Measurements from ENCODE around the gene RDM1. TPM values are rescaled to one million over a fixed set of nuclear protein-coding genes. Genes with fewer than 3 reads are reported as not detected.

Gene RDM1
- polyA plus RNA-seq, 3 donors: not detected

GRCh38 chr17:35879773-35880654 is 50.6 kb downstream of the RDM1 start, which contains the start of gene CCL5:
CCL5 (minus strand) TSS chr17:35880360.
- H3K36me3 ChIP-seq (replicated peaks in 1 of 2; ENCODE audit: control insufficient read depth in 1 of 2, insufficient read depth in 2 of 2, low read length in 2 of 2): no peaks in the 10 kb centered on the region
- H3K4me2 ChIP-seq (replicated peaks; ENCODE audit: extremely low read depth, low read length, poor library complexity, severe bottlenecking): peak within 1 kb of the TSS; percentile 12
- WGBS (ENCODE audit: insufficient coverage): 68% methylated on average over 9 of the region's 11 CpGs
- Mint-ChIP-seq H3K27ac (peak within 1 kb of the TSS in 6 of 7 donors; percentile 41 to 84 (median 74)), H3K27me3 (ENCODE audit: low read depth in 3 of 3) (no peaks in the 10 kb centered on the region), H3K9me3 (no peaks in the 10 kb centered on the region), H3K36me3 (no peaks in the 10 kb centered on the region), H3K4me1 (peaks cover 21% of the 10 kb centered on the region), H3K4me3 (no peak within 1 kb of the TSS)
- H3K9ac ChIP-seq (ENCODE audit: insufficient read depth, low read length, poor library complexity, severe bottlenecking): no peak within 1 kb of the TSS
- intact Hi-C loops (cut with micrococcal nuclease): no loop called here
- peaks cover 14 to 25% of the 10 kb centered on the region in 2 donors for H3K4me1 ChIP-seq (ENCODE audit: control insufficient read depth in 1 of 2, insufficient read depth in 2 of 2, low read length in 2 of 2)
- no peak for TF ChIP-seq CTCF (IDR thresholded peaks at IDR 0.05)
- peak; percentile 53 to 73 (median 54) for DNase-seq
- no peak within 1 kb of the TSS for H3K4me3 ChIP-seq (replicated peaks in 1 of 3; ENCODE audit: low read depth in 2 of 3, low read length in 3 of 3)
- H2AFZ ChIP-seq (ENCODE audit: insufficient read depth, low read depth, low read length, poor library complexity, severe bottlenecking): peak within 1 kb of the TSS; percentile 24
- H3K9me3 ChIP-seq (replicated peaks in 1 of 2; ENCODE audit: control insufficient read depth in 1 of 2, insufficient read depth in 1 of 2, low read length in 2 of 2): no peaks in the 10 kb centered on the region
- H3K27me3 ChIP-seq (ENCODE audit: control insufficient read depth in 2 of 2, insufficient read depth in 2 of 2, low read length in 2 of 2): no peaks in the 10 kb centered on the region
- peak within 1 kb of the TSS in 1 of 2 donors; percentile 73 for H3K27ac ChIP-seq (ENCODE audit: low read depth in 1 of 2, low read length in 2 of 2)
- no peaks in the 10 kb centered on the region for H3K79me2 ChIP-seq (ENCODE audit: insufficient read depth, low read length)
- H4K20me1 ChIP-seq (ENCODE audit: insufficient read depth, low read length): no peaks in the 10 kb centered on the region

- Histone ChIP-seq H2AFZ (ENCODE audit: insufficient read depth, low read depth, low read length, poor library complexity, severe bottlenecking) (no peak overlapping the region), H3K9me3 (replicated peaks in 1 of 2; ENCODE audit: control insufficient read depth in 1 of 2, insufficient read depth in 1 of 2, low read length in 2 of 2) (no peaks in the 10 kb centered on the region), H3K9ac (ENCODE audit: insufficient read depth, low read length, poor library complexity, severe bottlenecking) (no peak overlapping the region), H3K4me3 (replicated peaks in 1 of 3; ENCODE audit: low read depth in 2 of 3, low read length in 3 of 3) (no peak overlapping the region), H3K4me2 (replicated peaks; ENCODE audit: extremely low read depth, low read length, poor library complexity, severe bottlenecking) (no peak overlapping the region), H3K36me3 (replicated peaks in 1 of 2; ENCODE audit: control insufficient read depth in 1 of 2, insufficient read depth in 2 of 2, low read length in 2 of 2) (no peaks in the 10 kb centered on the region), H3K79me2 (ENCODE audit: insufficient read depth, low read length) (no peaks in the 10 kb centered on the region), H4K20me1 (ENCODE audit: insufficient read depth, low read length) (no peaks in the 10 kb centered on the region), H3K27ac (ENCODE audit: low read depth in 1 of 2, low read length in 2 of 2) (no peak overlapping the region), H3K27me3 (ENCODE audit: control insufficient read depth in 2 of 2, insufficient read depth in 2 of 2, low read length in 2 of 2) (no peaks in the 10 kb centered on the region), H3K4me1 (ENCODE audit: control insufficient read depth in 1 of 2, insufficient read depth in 2 of 2, low read length in 2 of 2) (peaks cover 14 to 25% of the 10 kb centered on the region in 2 donors)
- no peak for TF ChIP-seq CTCF (IDR thresholded peaks at IDR 0.05)
- no peak overlapping the region for H3K4me3 Mint-ChIP-seq
- intact Hi-C loops (cut with micrococcal nuclease): no loop called here
- H3K4me1 Mint-ChIP-seq: peaks cover 21% of the 10 kb centered on the region
- no peak for DNase-seq
- 86% methylated on average over 2 of the region's 4 CpGs for WGBS (ENCODE audit: insufficient coverage)
- H3K36me3 Mint-ChIP-seq: no peaks in the 10 kb centered on the region
- H3K9me3 Mint-ChIP-seq: no peaks in the 10 kb centered on the region
- H3K27me3 Mint-ChIP-seq (ENCODE audit: low read depth in 3 of 3): no peaks in the 10 kb centered on the region
- no peak overlapping the region for H3K27ac Mint-ChIP-seq
Measured at GRCh38 chr17:35878361-35878760, 52.2 kb downstream of the RDM1 start.

Measured in CD14-positive monocyte (primary cell).